ENCODE measurements around the gene NDC1.

NDC1 gene

DNA sequence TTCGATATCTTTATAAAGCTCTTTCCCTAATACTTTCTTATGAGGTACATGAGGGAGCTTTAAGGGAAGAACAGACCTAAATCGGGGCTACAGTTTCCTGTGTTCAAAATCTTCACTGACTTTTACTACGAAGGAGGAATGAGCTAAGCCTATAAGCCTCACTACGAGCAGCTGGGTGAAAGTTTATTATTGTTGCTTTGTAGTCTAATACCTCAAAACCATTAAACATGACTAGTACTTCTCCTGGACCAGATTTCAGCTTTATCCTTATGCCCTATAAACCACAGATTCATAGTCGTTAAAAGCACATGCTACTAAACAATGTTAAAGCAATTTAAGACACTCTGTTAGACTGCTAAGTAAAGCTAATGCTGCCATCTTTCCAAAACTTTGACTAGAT, 30.2 kb downstream of the NDC1 start:
- TF ChIP-seq CTCF (IDR thresholded peaks at IDR 0.05; ENCODE audit: low read depth, low read length): no peak
- H3K4me3 ChIP-seq (ENCODE audit: low read depth, low read length): no peak overlapping the region

GRCh38 chr1:53804791-53805505, 33.1 kb downstream of the NDC1 start:
- H3K4me3 ChIP-seq (ENCODE audit: low read depth, low read length): no peak overlapping the region
- TF ChIP-seq CTCF (IDR thresholded peaks at IDR 0.05; ENCODE audit: low read depth, low read length): no peak

- no peak overlapping the region for H3K4me3 ChIP-seq (ENCODE audit: low read depth, low read length)
- no peak for TF ChIP-seq CTCF (IDR thresholded peaks at IDR 0.05; ENCODE audit: low read depth, low read length)
These were observed 33.9 kb downstream of the NDC1 start for GRCh38 chr1:53804181-53804580.

DNA sequence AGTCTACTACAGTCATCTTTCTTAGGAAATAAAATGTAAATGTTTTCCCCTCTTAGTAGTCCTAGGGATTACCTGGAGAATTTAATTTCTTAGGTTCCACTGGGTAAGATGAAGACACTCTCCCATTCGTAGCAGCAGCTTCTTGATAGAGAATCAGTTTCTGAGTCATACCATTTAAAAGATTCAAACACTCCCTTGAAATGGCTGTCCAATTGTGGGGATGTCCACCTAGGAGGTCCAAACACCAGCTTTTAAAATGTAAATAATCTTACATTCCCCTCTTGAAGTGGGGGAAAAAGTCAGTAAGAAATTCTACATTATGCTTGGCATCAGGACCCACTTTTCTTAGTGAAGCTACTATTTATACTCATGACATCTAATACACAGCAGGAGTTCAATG, 37.5 kb downstream of the NDC1 start:
- H3K4me3 ChIP-seq (ENCODE audit: low read depth, low read length): no peak overlapping the region
- no peak for TF ChIP-seq CTCF (IDR thresholded peaks at IDR 0.05; ENCODE audit: low read depth, low read length)

- H3K4me3 ChIP-seq (ENCODE audit: low read depth, low read length): no peak overlapping the region
- no peak for TF ChIP-seq CTCF (IDR thresholded peaks at IDR 0.05; ENCODE audit: low read depth, low read length)
These were observed 39.0 kb downstream of the NDC1 start for GRCh38 chr1:53799141-53799540.

GRCh38 chr1:53792806-53793205, 45.3 kb downstream of the NDC1 start:
- H3K4me3 ChIP-seq (ENCODE audit: low read depth, low read length): no peak overlapping the region
- TF ChIP-seq CTCF (IDR thresholded peaks at IDR 0.05; ENCODE audit: low read depth, low read length): no peak

- TF ChIP-seq CTCF (IDR thresholded peaks at IDR 0.05; ENCODE audit: low read depth, low read length): no peak
- H3K4me3 ChIP-seq (ENCODE audit: low read depth, low read length): no peak overlapping the region
These were observed 50.4 kb downstream of the NDC1 start for GRCh38 chr1:53787655-53788054.
